Esophagus squamous epithelium (tissue), 5 donors: ENCODE results near the gene DCTN4. TPM values are rescaled to one million over a fixed set of nuclear protein-coding genes. Genes with fewer than 3 reads are reported as not detected.
A peak's percentile ranks its signal among the peaks of the same experiment; 100 is the strongest.

Experiments used
- DNase-seq: peaks from one replicate; lab custom pipeline; 2025; lab: John Stamatoyannopoulos, UW
- H3K27ac ChIP-seq, 4 donors: fragments of 200-600 bp; sonication (generic); one replicate each; pipeline ENCODE4 v1.5.1; 2016 to 2019; ENCODE audit warnings: mild to moderate bottlenecking in 1 of 4
- H3K27me3 ChIP-seq, 4 donors: fragments of 200-600 bp; sonication (generic); 1 replicate in 3 of 4; 2 replicates in 1 of 4; pipeline versions ENCODE4 v1.5.1 to v1.6.0; 2017 to 2021; ENCODE audit warnings: antibody characterized with exemption in 1 of 4
- H3K36me3 ChIP-seq, 3 donors: fragments of 200-600 bp; sonication (generic); one replicate each; pipeline ENCODE4 v1.5.1; 2016 to 2019
- H3K4me1 ChIP-seq, 3 donors: fragments of 200-600 bp; sonication (generic); one replicate each; pipeline ENCODE4 v1.5.1; 2017 to 2019
- H3K4me3 ChIP-seq, 4 donors: fragments of 200-600 bp; sonication (generic); 1 replicate in 3 of 4; 2 replicates in 1 of 4; pipeline ENCODE4 v1.5.1; 2016 to 2019; ENCODE audit warnings: mild to moderate bottlenecking in 2 of 4, moderate library complexity in 1 of 4
- H3K9me3 ChIP-seq, 3 donors: fragments of 200-600 bp; sonication (generic); one replicate each; pipeline ENCODE4 v1.5.1; 2016 to 2019
- CTCF ChIP-seq, 6 experiments: fragments of 450-650 bp in 4 of 6; fragments of 200-600 bp in 2 of 6; sonication (generic) in 2 of 6; IDR thresholded peaks; one replicate each; pipeline ENCODE4 v1.5.1; 2016 to 2019; ENCODE audit warnings: antibody characterized with exemption in 6 of 6, mild to moderate bottlenecking in 4 of 6, moderate library complexity in 4 of 6
- POLR2A ChIP-seq, 4 donors: fragments of 450-650 bp; IDR thresholded peaks; one replicate each; pipeline ENCODE4 v1.6.1; 2017; ENCODE audit warnings: antibody characterized with exemption in 4 of 4, mild to moderate bottlenecking in 4 of 4, moderate library complexity in 3 of 4
- WGBS, 2 donors: methylation state at CpG; one replicate each; pipeline ENCODE4 v1.1.5; 2018; 5-methylcytosine and 5-hydroxymethylcytosine counted together
- intact Hi-C: fragments of 100-400 bp; cut with DNase I; formaldehyde crosslinking; loops from one replicate; pipeline ENCODE4 v1.15.0; 2022
- total RNA-seq, 4 donors: library from RNA; depleted of rRNA; stranded (reverse); fragments of >200 nt; gene quantifications; one replicate each; pipeline ENCODE4 v1.1.0, GENCODE V29; 2016
- donor health status: DM: yes; HTN: yes; CAD: no.

The DCTN4 gene
- total RNA-seq, 4 donors from 2014 or later: 31.8 to 50.2 (median 36.8) TPM

GRCh38 chr5:150676578-150676977 is 82.2 kb downstream of the DCTN4 start:
- peaks cover 7 to 29% (median 26%) of the 10 kb centered on the region in 3 donors for H3K4me1 ChIP-seq
- 73 to 97% methylated on average over 3 of the region's 9 CpGs for WGBS, 2 donors
- peaks cover 0 to 8% (median 0%) of the 10 kb centered on the region in 4 donors for H3K27me3 ChIP-seq
- no peaks in the 10 kb centered on the region for H3K36me3 ChIP-seq
- no peak overlapping the region for H3K27ac ChIP-seq
- DNase-seq: no peak
- TF ChIP-seq CTCF (IDR thresholded peaks at IDR 0.05) (no peak), POLR2A (IDR thresholded peaks at IDR 0.05) (no peak)
- intact Hi-C loops: no loop called here
- H3K4me3 ChIP-seq: no peak overlapping the region
- H3K9me3 ChIP-seq: no peaks in the 10 kb centered on the region

DNA sequence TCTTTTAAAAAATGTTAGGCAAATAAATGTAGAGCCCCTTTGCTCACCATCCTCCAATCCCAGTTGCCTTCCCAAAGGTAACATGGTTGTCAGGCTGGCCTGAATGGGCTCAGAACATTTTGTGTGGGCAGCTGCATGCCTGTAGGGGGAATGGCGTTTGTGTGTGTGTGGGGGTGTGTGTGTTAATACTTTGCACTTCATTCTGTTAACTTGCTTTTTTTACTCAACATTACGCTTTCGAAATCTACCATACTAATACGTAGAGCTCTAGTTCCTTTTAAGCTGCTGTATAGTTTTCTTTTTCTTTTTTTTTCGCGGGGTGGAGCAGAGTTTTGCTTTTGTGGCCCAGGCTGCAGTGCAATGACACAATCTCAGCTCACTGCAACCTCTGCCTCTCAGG is 83.7 kb downstream of the DCTN4 start:
- WGBS, 2 donors: 76 to 80% methylated on average over 6 of the region's 6 CpGs
- intact Hi-C loops: no loop called here
- Histone ChIP-seq H3K4me1 (peaks cover 7 to 37% (median 30%) of the 10 kb centered on the region in 3 donors), H3K27ac (no peak overlapping the region), H3K9me3 (no peaks in the 10 kb centered on the region), H3K4me3 (no peak overlapping the region), H3K27me3 (peaks cover 0 to 13% (median 0%) of the 10 kb centered on the region in 4 donors), H3K36me3 (no peaks in the 10 kb centered on the region)
- no peak for TF ChIP-seq CTCF (IDR thresholded peaks at IDR 0.05)
- no peak for TF ChIP-seq POLR2A (IDR thresholded peaks at IDR 0.05)
- no peak for DNase-seq

DNA sequence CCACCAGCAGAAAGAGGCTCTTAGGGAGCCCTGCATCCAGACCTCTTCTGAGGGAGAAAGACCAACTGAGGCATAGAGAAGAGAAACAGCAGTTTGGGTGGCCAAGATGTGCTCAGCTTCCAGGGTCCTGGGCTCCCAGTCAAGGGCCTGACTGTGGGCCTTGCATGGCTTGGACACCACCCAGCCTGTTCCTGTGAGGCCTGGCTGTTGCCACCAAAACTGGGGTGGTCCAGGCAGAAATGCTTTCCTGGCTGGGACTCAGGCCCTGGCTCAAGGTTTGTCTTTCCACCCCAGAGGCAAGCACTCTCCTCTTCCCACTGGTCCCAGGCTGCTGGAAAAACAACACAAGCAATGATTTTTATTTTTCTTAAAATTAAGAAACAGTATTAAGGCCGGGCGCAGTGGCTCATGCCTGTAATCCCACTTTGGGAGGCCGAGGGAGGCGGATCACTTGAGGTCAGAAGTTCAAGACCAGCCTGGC is 84.4 kb downstream of the DCTN4 start:
- WGBS, 2 donors: 88 to 89% methylated on average over 4 of the region's 4 CpGs
- H3K4me1 ChIP-seq: peaks cover 7 to 37% (median 30%) of the 10 kb centered on the region in 3 donors
- H3K27ac ChIP-seq: peak overlapping the region in 2 of 4 donors; percentile 39 to 72
- TF ChIP-seq CTCF (IDR thresholded peaks at IDR 0.05) (no peak), POLR2A (IDR thresholded peaks at IDR 0.05) (no peak)
- peaks cover 0 to 13% (median 0%) of the 10 kb centered on the region in 4 donors for H3K27me3 ChIP-seq
- intact Hi-C loops: no loop called here
- H3K36me3 ChIP-seq: no peaks in the 10 kb centered on the region
- no peak overlapping the region for H3K4me3 ChIP-seq
- no peaks in the 10 kb centered on the region for H3K9me3 ChIP-seq
- no peak for DNase-seq

DNA sequence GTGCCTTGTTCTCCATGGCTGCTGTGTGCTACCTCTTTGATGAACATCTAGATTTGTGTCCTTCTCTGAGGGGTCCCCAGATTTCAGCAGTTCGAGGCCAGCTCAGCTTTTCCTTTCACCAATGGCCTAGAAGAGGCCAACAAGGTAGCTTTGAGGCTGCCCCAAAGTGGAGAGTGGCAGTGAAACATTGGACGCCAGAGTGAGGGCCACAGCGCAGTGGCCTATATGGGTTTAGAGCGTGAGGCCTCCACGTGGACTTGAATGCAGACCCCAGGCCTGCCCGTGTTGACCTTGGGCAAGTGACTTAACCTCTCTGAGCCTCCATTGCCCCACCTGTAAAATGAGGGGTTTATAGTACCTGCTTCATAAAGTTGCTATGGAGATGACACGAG is 85.9 kb downstream of the DCTN4 start:
- no peak for DNase-seq
- WGBS, 2 donors: 71 to 75% methylated on average over 5 to 7 of the region's 7 CpGs
- Histone ChIP-seq H3K27ac (no peak overlapping the region), H3K36me3 (no peaks in the 10 kb centered on the region), H3K27me3 (peaks cover 0 to 13% (median 0%) of the 10 kb centered on the region in 4 donors), H3K9me3 (no peaks in the 10 kb centered on the region), H3K4me1 (peaks cover 7 to 37% (median 30%) of the 10 kb centered on the region in 3 donors), H3K4me3 (peak overlapping the region; percentile 27 to 61 (median 49))
- intact Hi-C loops: no loop called here
- TF ChIP-seq CTCF (IDR thresholded peaks at IDR 0.05) (no peak), POLR2A (IDR thresholded peaks at IDR 0.05) (no peak)

GRCh38 chr5:150672237-150672883 is 86.5 kb downstream of the DCTN4 start:
- Histone ChIP-seq H3K27me3 (peaks cover 0 to 13% (median 0%) of the 10 kb centered on the region in 4 donors), H3K4me1 (peaks cover 7 to 37% (median 30%) of the 10 kb centered on the region in 3 donors), H3K9me3 (no peaks in the 10 kb centered on the region), H3K36me3 (no peaks in the 10 kb centered on the region), H3K4me3 (peak overlapping the region; percentile 27 to 61 (median 49)), H3K27ac (peak overlapping the region in 3 of 4 donors; percentile 1 to 58 (median 21))
- TF ChIP-seq CTCF (IDR thresholded peaks at IDR 0.05) (no peak), POLR2A (IDR thresholded peaks at IDR 0.05) (no peak)
- DNase-seq: no peak
- WGBS, 2 donors: 6 to 23% methylated on average over 9 of the region's 38 CpGs
- intact Hi-C loops: no loop called here
